Activated naive CD8-positive, alpha-beta T cell (primary cell): ENCODE results near the gene APCS.

ENCODE experiments used
- H3K27ac Mint-ChIP-seq: one replicate; pipeline ENCODE4 v1.8.0; 2021; ENCODE audit warnings: mixed read lengths
- H3K27me3 Mint-ChIP-seq: one replicate; pipeline ENCODE4 v1.8.0; 2021; ENCODE audit warnings: mixed read lengths
- H3K36me3 Mint-ChIP-seq: one replicate; pipeline ENCODE4 v1.8.0; 2021; ENCODE audit warnings: mixed read lengths
- H3K4me1 Mint-ChIP-seq: one replicate; pipeline ENCODE4 v1.8.0; 2021; ENCODE audit warnings: low read depth, mixed read lengths
- H3K4me3 Mint-ChIP-seq: one replicate; pipeline ENCODE4 v1.8.0; 2021; ENCODE audit warnings: mild to moderate bottlenecking, mixed read lengths
- H3K9me3 Mint-ChIP-seq: one replicate; pipeline ENCODE4 v1.8.0; 2021; ENCODE audit warnings: low read depth, mixed read lengths

Gene APCS

DNA sequence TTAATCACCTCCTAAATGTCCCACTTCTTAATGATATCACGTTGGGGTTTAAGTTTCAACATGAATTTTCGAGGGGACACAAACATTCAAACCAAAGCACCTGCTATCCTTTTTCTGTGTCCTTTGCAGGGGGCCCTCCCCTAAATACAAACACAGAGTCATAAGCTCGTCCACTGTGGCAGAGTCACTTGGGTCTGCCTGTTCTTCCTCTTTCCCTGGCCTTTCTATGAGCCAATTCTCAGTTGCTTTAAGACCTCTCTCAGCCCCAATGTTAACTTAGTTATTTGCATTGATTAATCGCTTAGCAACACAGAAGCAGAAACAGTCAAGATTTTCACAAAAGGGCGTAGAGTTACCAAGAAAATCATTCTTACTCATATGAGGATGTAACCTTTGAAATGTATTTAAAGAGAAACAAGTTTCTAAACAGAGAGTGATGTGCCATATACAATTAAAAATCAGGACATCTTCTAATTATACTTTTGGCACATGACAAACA lies 14.9 kb downstream of the APCS start:
- H3K27me3 Mint-ChIP-seq, result peaks cover 29% of the 10 kb centered on the region
- H3K4me3 Mint-ChIP-seq, result no peak overlapping the region

GRCh38 chr1:159612211-159612885 lies 24.7 kb downstream of the APCS start:
- Mint-ChIP-seq H3K9me3 (no peaks in the 10 kb centered on the region), H3K27me3 (peaks cover 2% of the 10 kb centered on the region), H3K27ac (no peak overlapping the region), H3K4me3 (no peak overlapping the region), H3K36me3 (no peaks in the 10 kb centered on the region), H3K4me1 (no peaks in the 10 kb centered on the region)

More for the DNA sequence above, 14.9 kb downstream of the APCS start:
- Mint-ChIP-seq H3K9me3 (no peaks in the 10 kb centered on the region), H3K36me3 (no peaks in the 10 kb centered on the region), H3K27ac (no peak overlapping the region), H3K4me1 (no peaks in the 10 kb centered on the region)

- Mint-ChIP-seq H3K27ac (no peak overlapping the region), H3K9me3 (no peaks in the 10 kb centered on the region), H3K27me3 (peaks cover 2% of the 10 kb centered on the region), H3K36me3 (no peaks in the 10 kb centered on the region), H3K4me3 (no peak overlapping the region), H3K4me1 (no peaks in the 10 kb centered on the region)
Measured at GRCh38 chr1:159632922-159633321, 45.3 kb downstream of the APCS start.
